Heart left ventricle (tissue), 16 donors: ENCODE measurements around the gene CYB561A3. TPM values are rescaled to one million over a fixed set of nuclear protein-coding genes. Genes with fewer than 3 reads are reported as not detected.

Experiments used
- ATAC-seq, 4 donors: fragments of 200-7000 bp; cut with Tn5 transposase; one replicate each; pipeline ENCODE4 v1.9.1; 2020 to 2022; ENCODE audit warnings: moderate library complexity in 4 of 4, mild to moderate bottlenecking in 3 of 4, moderate number of reproducible peaks in 1 of 4
- DNase-seq, 5 donors: peaks; one replicate each; pipeline ENCODE4 v3.0.0-alpha.2; 2020
- H3K27ac ChIP-seq, 12 donors: fragments of 200-600 bp; sonication (generic) in 4 of 12; one replicate each; pipeline versions ENCODE4 v1.5.0 to v1.8.0; 2016 to 2022; ENCODE audit warnings: mild to moderate bottlenecking in 2 of 12
- H3K27me3 ChIP-seq, 9 donors: fragments of 200-600 bp; sonication (generic) in 2 of 9; one replicate each; pipeline versions ENCODE4 v1.5.1 to v1.8.0; 2016 to 2022; ENCODE audit warnings: mild to moderate bottlenecking in 3 of 9
- H3K36me3 ChIP-seq, 9 donors: fragments of 200-600 bp; sonication (generic) in 2 of 9; one replicate each; pipeline versions ENCODE4 v1.5.0 to v1.8.0; 2018 to 2022; ENCODE audit warnings: mild to moderate bottlenecking in 2 of 9
- H3K4me1 ChIP-seq, 12 donors: fragments of 200-600 bp; sonication (generic) in 4 of 12; one replicate each; pipeline versions ENCODE4 v1.5.0 to v1.8.0; 2016 to 2022; ENCODE audit warnings: mild to moderate bottlenecking in 3 of 12
- H3K4me3 ChIP-seq, 12 donors: fragments of 200-600 bp; sonication (generic) in 4 of 12; one replicate each; pipeline versions ENCODE4 v1.5.0 to v1.8.0; 2017 to 2022; ENCODE audit warnings: mild to moderate bottlenecking in 9 of 12, moderate library complexity in 4 of 12
- H3K9me3 ChIP-seq, 12 donors: fragments of 200-600 bp; sonication (generic) in 4 of 12; one replicate each; pipeline versions ENCODE4 v1.5.0 to v1.8.0; 2016 to 2022; ENCODE audit warnings: mild to moderate bottlenecking in 1 of 12
- POLR2A ChIP-seq, 2 donors: fragments of 450-650 bp; IDR thresholded peaks; one replicate each; pipeline ENCODE4 v1.6.1; 2017; ENCODE audit warnings: antibody characterized with exemption in 2 of 2, mild to moderate bottlenecking in 2 of 2, moderate library complexity in 2 of 2
- WGBS, 4 donors: extraction: QIAGEN DNeasy Blood & Tissue Kit in 2 of 4; methylation state at CpG; one replicate each; pipeline versions ENCODE4 v1.1.5 to v1.1.7; 2013 to 2018; 5-methylcytosine and 5-hydroxymethylcytosine counted together
- intact Hi-C, 10 donors: fragments of 100-400 bp; cut with DNase I; formaldehyde crosslinking; loops; one replicate each; pipeline versions ENCODE4 v1.11.1 to v1.14.2; 2022
- polyA plus RNA-seq, 2 donors: library from polyadenylated mRNA; stranded (reverse); fragments of 200-250 nt; gene quantifications; one replicate each; pipeline ENCODE4 v1.2.3, GENCODE V29; 2013
- total RNA-seq, 9 donors: library from RNA; depleted of rRNA in 2 of 9; stranded (reverse); fragments of >200 nt in 2 of 9; fragmentation: NEBNext Ultra II Directional in 3 of 9; extraction: Animal tissue kit (Norgen Biotek cat#: 25700) in 3 of 9; gene quantifications; one replicate each; pipeline versions ENCODE4 v1.1.0 to v1.2.4, GENCODE V29; 2016 to 2023
- TF ChIP-seq, protein P1 (sequence below), 12 donors: fragments of 200-600 bp; sonication (generic) in 4 of 12; IDR thresholded peaks; one replicate each; pipeline versions ENCODE4 v1.5.0 to v1.8.0; 2018 to 2022; ENCODE audit warnings: antibody characterized with exemption in 12 of 12, mild to moderate bottlenecking in 5 of 12
- donor health status: ischemic (EF 13 %, LVEDD 7.1; RV severe dilation, severe dysfunction).
- donor health status: healthy with polysubstance abuse.
- donor health status: DM: no; HTN: yes; CAD: no.
- donor health status: DM: no; HTN: no; CAD: no.
- donor health status: ischemic (EF 25% LVEDD 6.9; RV normal size, moderate dysfunction).
- donor health status: ischemic (EF 25% LVEDD 5.7; RV mildly dilated, moderate dysfunction).
- donor health status: healthy.
- donor health status: DM: yes; HTN: yes; CAD: no.
- donor health status: ischemic (EF 35%, LVEDD 5.7; RV mildly dilated, moderate dysfunction).
- donor health status: nonischemic (EF 11% LVEDD 7.7; RV severe dilation, severe dysfunction).
- donor health status: DM: yes; HTN: yes; CAD: no.
- donor health status: PGD.
- donor health status: ischemic (EF 29% LVEDD 5.4; RV normal size, mild dysfunction).
- donor health status: nonischemic (EF 23%, LVEDD 6.1; RV moderate dilation, normal function).

Gene CYB561A3
- total and polyA plus RNA-seq, 11 donors: 6.7 to 23.9 (median 11.9) TPM

DNA sequence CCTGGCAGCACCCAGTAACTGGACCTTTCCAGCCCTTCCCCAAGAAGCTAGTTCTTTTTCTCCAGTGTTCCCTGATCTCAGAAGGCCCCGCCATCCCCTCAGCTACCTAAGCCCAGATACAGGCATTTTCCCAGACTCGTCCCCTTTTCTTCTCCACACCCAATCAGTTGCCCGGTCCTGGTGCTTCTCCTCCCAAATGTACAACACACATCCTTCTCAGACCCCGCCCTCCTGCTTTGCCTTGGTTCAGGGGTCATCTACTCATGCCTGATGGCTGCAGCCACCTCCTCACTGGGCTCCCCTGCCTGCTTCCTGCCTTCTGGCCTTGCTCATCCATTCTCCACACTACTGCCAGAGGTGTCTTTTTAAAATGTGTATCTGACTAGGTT is 22.2 kb downstream of the CYB561A3 start:
- no peak for DNase-seq
- Histone ChIP-seq H3K9me3 (no peaks in the 10 kb centered on the region), H3K4me1 (peaks cover 0 to 16% (median 5%) of the 10 kb centered on the region in 12 donors), H3K4me3 (no peak overlapping the region), H3K27ac (no peak overlapping the region), H3K27me3 (no peaks in the 10 kb centered on the region), H3K36me3 (peaks cover 0 to 22% (median 5%) of the 10 kb centered on the region in 9 donors)
- no peak for TF ChIP-seq POLR2A (IDR thresholded peaks at IDR 0.05)
- TF ChIP-seq, protein P1, sequence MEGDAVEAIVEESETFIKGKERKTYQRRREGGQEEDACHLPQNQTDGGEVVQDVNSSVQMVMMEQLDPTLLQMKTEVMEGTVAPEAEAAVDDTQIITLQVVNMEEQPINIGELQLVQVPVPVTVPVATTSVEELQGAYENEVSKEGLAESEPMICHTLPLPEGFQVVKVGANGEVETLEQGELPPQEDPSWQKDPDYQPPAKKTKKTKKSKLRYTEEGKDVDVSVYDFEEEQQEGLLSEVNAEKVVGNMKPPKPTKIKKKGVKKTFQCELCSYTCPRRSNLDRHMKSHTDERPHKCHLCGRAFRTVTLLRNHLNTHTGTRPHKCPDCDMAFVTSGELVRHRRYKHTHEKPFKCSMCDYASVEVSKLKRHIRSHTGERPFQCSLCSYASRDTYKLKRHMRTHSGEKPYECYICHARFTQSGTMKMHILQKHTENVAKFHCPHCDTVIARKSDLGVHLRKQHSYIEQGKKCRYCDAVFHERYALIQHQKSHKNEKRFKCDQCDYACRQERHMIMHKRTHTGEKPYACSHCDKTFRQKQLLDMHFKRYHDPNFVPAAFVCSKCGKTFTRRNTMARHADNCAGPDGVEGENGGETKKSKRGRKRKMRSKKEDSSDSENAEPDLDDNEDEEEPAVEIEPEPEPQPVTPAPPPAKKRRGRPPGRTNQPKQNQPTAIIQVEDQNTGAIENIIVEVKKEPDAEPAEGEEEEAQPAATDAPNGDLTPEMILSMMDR (IDR thresholded peaks at IDR 0.05): no peak
- no peak for ATAC-seq
- WGBS, 4 donors: 89 to 95% (median 91%) methylated on average over 4 of the region's 4 CpGs
- intact Hi-C loops: loop anchor here in 1 of 10 donors (10.0 kb wide), 1 partner anchor 295 kb away; no protein-coding TSS in a partner anchor

DNA sequence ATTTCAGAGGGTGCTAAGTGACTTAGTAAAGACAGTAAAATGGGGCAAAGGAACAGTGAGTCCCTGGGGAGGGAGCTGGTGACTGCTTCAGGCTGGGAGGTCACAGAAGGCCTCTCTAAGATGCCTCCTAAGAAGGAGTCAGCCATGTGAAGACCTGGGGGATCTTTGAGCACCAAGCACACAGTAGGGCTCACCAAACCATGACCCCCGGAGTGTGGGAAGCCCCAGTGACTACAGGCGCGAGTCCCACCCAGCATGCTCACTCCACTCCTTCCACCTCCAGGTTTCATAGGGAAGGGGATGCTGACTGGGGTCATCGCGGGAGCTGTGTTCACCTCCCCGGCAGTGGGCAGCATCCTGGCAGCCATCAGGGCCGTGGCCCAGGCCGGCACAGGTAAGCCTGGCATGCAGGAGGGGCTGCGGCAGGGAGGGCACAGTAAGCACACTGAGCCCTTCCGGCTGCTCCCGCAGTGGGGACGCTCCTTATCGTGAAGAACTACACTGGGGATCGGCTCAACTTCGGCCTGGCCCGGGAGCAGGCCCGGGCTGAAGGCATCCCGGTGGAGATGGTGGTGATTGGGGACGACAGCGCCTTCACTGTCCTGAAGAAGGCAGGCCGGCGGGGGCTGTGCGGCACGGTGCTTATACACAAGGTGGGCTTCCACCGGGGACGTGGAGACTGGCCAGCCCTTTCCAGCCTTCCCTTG is 22.7 kb downstream of the CYB561A3 start:
- TF ChIP-seq, protein P1 (IDR thresholded peaks at IDR 0.05): no peak
- TF ChIP-seq POLR2A (IDR thresholded peaks at IDR 0.05): no peak
- 90 to 94% (median 92%) methylated on average over 15 to 26 of the region's 26 CpGs for WGBS, 4 donors
- ATAC-seq (no peak), DNase-seq (no peak)
- Histone ChIP-seq H3K36me3 (peaks cover 0 to 22% (median 5%) of the 10 kb centered on the region in 9 donors), H3K4me1 (peaks cover 0 to 17% (median 6%) of the 10 kb centered on the region in 12 donors), H3K27me3 (no peaks in the 10 kb centered on the region), H3K9me3 (no peaks in the 10 kb centered on the region), H3K27ac (no peak overlapping the region), H3K4me3 (no peak overlapping the region)
- intact Hi-C loops: loop anchor here in 1 of 10 donors (10.0 kb wide), 1 partner anchor 296 kb away; no protein-coding TSS in a partner anchor

DNA sequence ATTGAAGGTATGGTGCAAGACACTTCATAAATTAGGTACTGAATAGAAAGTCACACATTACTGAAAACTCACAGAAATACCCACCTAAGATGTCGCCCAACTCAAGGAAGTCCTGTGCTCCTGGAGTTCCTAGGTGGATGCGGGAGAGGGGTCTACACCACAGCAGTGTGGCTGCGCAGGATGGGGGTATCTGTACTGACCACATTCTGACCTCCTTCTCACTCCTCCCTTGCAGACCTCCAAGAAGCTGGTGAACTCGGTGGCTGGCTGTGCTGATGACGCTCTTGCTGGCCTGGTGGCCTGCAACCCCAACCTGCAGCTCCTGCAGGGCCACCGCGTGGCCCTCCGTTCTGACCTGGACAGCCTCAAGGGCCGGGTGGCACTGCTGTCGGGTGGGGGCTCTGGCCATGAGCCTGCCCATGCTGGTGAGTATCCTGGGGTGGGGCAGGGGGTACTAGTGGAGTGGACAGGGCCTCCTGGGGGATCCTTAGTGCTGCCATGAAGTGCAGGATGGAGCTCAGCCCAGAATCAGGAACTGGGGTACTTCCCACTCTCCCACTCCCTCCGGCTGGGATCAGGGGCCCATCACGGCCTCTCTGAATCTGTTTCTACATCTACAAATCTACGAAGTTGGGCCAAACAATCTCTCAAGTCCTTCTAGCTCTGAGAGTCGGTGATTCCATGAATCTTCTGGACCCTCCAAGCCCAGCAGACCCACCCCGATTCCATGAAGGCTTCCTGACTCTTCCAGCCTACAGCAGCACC is 23.8 kb downstream of the CYB561A3 start:
- DNase-seq (no peak), ATAC-seq (no peak)
- intact Hi-C loops: loop anchor here in 5 of 10 donors (2.0 to 10.0 kb wide), 2 partner anchors 47 to 297 kb away; no protein-coding TSS in a partner anchor
- peaks cover 0 to 15% (median 5%) of the 10 kb centered on the region in 9 donors for H3K36me3 ChIP-seq
- TF ChIP-seq, protein P1 (IDR thresholded peaks at IDR 0.05): no peak
- no peak for TF ChIP-seq POLR2A (IDR thresholded peaks at IDR 0.05)
- WGBS, 4 donors: 88 to 94% (median 93%) methylated on average over 7 to 15 of the region's 15 CpGs
- no peak overlapping the region for H3K4me3 ChIP-seq
- no peak overlapping the region for H3K27ac ChIP-seq
- no peaks in the 10 kb centered on the region for H3K27me3 ChIP-seq
- peaks cover 0 to 23% (median 12%) of the 10 kb centered on the region in 12 donors for H3K4me1 ChIP-seq
- no peaks in the 10 kb centered on the region for H3K9me3 ChIP-seq
